Measurements from ENCODE around the gene PROSER2. TPM values are rescaled to one million over a fixed set of nuclear protein-coding genes. Genes with fewer than 3 reads are reported as not detected.

The PROSER2 gene
- polyA plus RNA-seq, 3 donors, result 1.2 to 2.2 (median 2.0) TPM

- no peak overlapping the region for H3K4me3 ChIP-seq (replicated peaks in 1 of 3; ENCODE audit: low read depth in 2 of 3, low read length in 3 of 3)
- no peak overlapping the region for H3K4me2 ChIP-seq (replicated peaks; ENCODE audit: extremely low read depth, low read length, poor library complexity, severe bottlenecking)
- H3K9me3 Mint-ChIP-seq, result peaks cover 0 to 3% (median 0%) of the 10 kb centered on the region in 7 donors
- no peak for TF ChIP-seq CTCF (IDR thresholded peaks at IDR 0.05)
- peaks cover 6 to 9% of the 10 kb centered on the region in 2 donors for H3K4me1 ChIP-seq (ENCODE audit: control insufficient read depth in 1 of 2, insufficient read depth in 2 of 2, low read length in 2 of 2)
- no peaks in the 10 kb centered on the region for H3K27me3 ChIP-seq (ENCODE audit: control insufficient read depth in 2 of 2, insufficient read depth in 2 of 2, low read length in 2 of 2)
- peaks cover 0 to 4% (median 0%) of the 10 kb centered on the region in 3 donors for H3K27me3 Mint-ChIP-seq (ENCODE audit: low read depth in 3 of 3)
- H3K4me3 Mint-ChIP-seq, result no peak overlapping the region
- intact Hi-C loops (cut with micrococcal nuclease), result no loop called here
- H3K9me3 ChIP-seq (replicated peaks in 1 of 2; ENCODE audit: control insufficient read depth in 1 of 2, insufficient read depth in 1 of 2, low read length in 2 of 2), result no peaks in the 10 kb centered on the region
- H3K27ac ChIP-seq (ENCODE audit: low read depth in 1 of 2, low read length in 2 of 2), result no peak overlapping the region
- no peaks in the 10 kb centered on the region for H4K20me1 ChIP-seq (ENCODE audit: insufficient read depth, low read length)
- H3K27ac Mint-ChIP-seq, result no peak overlapping the region
- peaks cover 0 to 2% of the 10 kb centered on the region in 2 donors for H3K36me3 Mint-ChIP-seq
- H2AFZ ChIP-seq (ENCODE audit: insufficient read depth, low read depth, low read length, poor library complexity, severe bottlenecking), result no peak overlapping the region
- WGBS (ENCODE audit: insufficient coverage), result 86% methylated on average over 14 of the region's 17 CpGs
- H3K79me2 ChIP-seq (ENCODE audit: insufficient read depth, low read length), result no peaks in the 10 kb centered on the region
- no peak overlapping the region for H3K9ac ChIP-seq (ENCODE audit: insufficient read depth, low read length, poor library complexity, severe bottlenecking)
- no peaks in the 10 kb centered on the region for H3K36me3 ChIP-seq (replicated peaks in 1 of 2; ENCODE audit: control insufficient read depth in 1 of 2, insufficient read depth in 2 of 2, low read length in 2 of 2)
- H3K4me1 Mint-ChIP-seq, result peaks cover 11% of the 10 kb centered on the region
- DNase-seq, result no peak
These were observed 52.5 kb downstream of the PROSER2 start for GRCh38 chr10:11875494-11876281.

- no peak for DNase-seq
- WGBS (ENCODE audit: insufficient coverage), result 73% methylated on average over 3 of the region's 6 CpGs
- H3K4me2 ChIP-seq (replicated peaks; ENCODE audit: extremely low read depth, low read length, poor library complexity, severe bottlenecking), result no peak overlapping the region
These were observed 53.2 kb downstream of the PROSER2 start for GRCh38 chr10:11876324-11876723.

More at GRCh38 chr10:11876324-11876723, 53.2 kb downstream of the PROSER2 start:
- H3K27ac ChIP-seq (ENCODE audit: low read depth in 1 of 2, low read length in 2 of 2), result no peak overlapping the region
- Mint-ChIP-seq H3K4me1 (peaks cover 11% of the 10 kb centered on the region), H3K4me3 (no peak overlapping the region), H3K36me3 (no peaks in the 10 kb centered on the region), H3K27ac (no peak overlapping the region), H3K27me3 (ENCODE audit: low read depth in 3 of 3) (peaks cover 0 to 4% (median 0%) of the 10 kb centered on the region in 3 donors), H3K9me3 (peaks cover 0 to 3% (median 0%) of the 10 kb centered on the region in 7 donors)
- no peak for TF ChIP-seq CTCF (IDR thresholded peaks at IDR 0.05)
- H4K20me1 ChIP-seq (ENCODE audit: insufficient read depth, low read length), result no peaks in the 10 kb centered on the region
- no peaks in the 10 kb centered on the region for H3K9me3 ChIP-seq (replicated peaks in 1 of 2; ENCODE audit: control insufficient read depth in 1 of 2, insufficient read depth in 1 of 2, low read length in 2 of 2)
- peaks cover 6 to 9% of the 10 kb centered on the region in 2 donors for H3K4me1 ChIP-seq (ENCODE audit: control insufficient read depth in 1 of 2, insufficient read depth in 2 of 2, low read length in 2 of 2)
- no peaks in the 10 kb centered on the region for H3K27me3 ChIP-seq (ENCODE audit: control insufficient read depth in 2 of 2, insufficient read depth in 2 of 2, low read length in 2 of 2)
- no peak overlapping the region for H2AFZ ChIP-seq (ENCODE audit: insufficient read depth, low read depth, low read length, poor library complexity, severe bottlenecking)
- H3K36me3 ChIP-seq (replicated peaks in 1 of 2; ENCODE audit: control insufficient read depth in 1 of 2, insufficient read depth in 2 of 2, low read length in 2 of 2), result no peaks in the 10 kb centered on the region
- H3K9ac ChIP-seq (ENCODE audit: insufficient read depth, low read length, poor library complexity, severe bottlenecking), result no peak overlapping the region
- intact Hi-C loops (cut with micrococcal nuclease), result no loop called here
- H3K79me2 ChIP-seq (ENCODE audit: insufficient read depth, low read length), result no peaks in the 10 kb centered on the region
- H3K4me3 ChIP-seq (replicated peaks in 1 of 3; ENCODE audit: low read depth in 2 of 3, low read length in 3 of 3), result no peak overlapping the region

Data from CD14-positive monocyte (primary cell).